ENCODE results near the gene ELAVL3. TPM values are rescaled to one million over a fixed set of nuclear protein-coding genes. Genes with fewer than 3 reads are reported as not detected.

Gene ELAVL3
- total and polyA plus RNA-seq, 8 donors = 0.08 to 0.16 (median 0.15) TPM; not detected in 5

- Histone ChIP-seq H3K27me3 (no peaks in the 10 kb centered on the region), H3K36me3 (no peaks in the 10 kb centered on the region), H3K27ac (peak within 1 kb of the TSS; percentile 91 to 99 (median 96)), H3K4me1 (no peaks in the 10 kb centered on the region), H3K4me3 (peak within 1 kb of the TSS; percentile 73 to 99 (median 98)), H3K9me3 (no peaks in the 10 kb centered on the region)
- no peak for FAIRE-seq
- peak; percentile 91 to 98 (median 94) for DNase-seq
- no peak for TF ChIP-seq CTCF (IDR thresholded peaks at IDR 0.05)
- intact Hi-C loops (cut with DNase I) = no loop called here
- WGBS, 2 donors = 0% methylated on average over 47 to 65 of the region's 65 CpGs
- ATAC-seq = peak; percentile 79 to 89 (median 86)
Observed at GRCh38 chr19:11505504-11506100, 24.8 kb upstream of the ELAVL3 start, which contains the start of gene ZNF653. Gene ZNF653, minus strand, starts transcription at chr19:11505839. Its CDS starts 53 bp downstream, at chr19:11505786.

GRCh38 chr19:11505032-11505503, 24.2 kb upstream of the ELAVL3 start:
- Histone ChIP-seq H3K27me3 (no peaks in the 10 kb centered on the region), H3K4me1 (no peaks in the 10 kb centered on the region), H3K27ac (peak overlapping the region; percentile 91 to 99 (median 96)), H3K9me3 (no peaks in the 10 kb centered on the region), H3K36me3 (no peaks in the 10 kb centered on the region), H3K4me3 (peak overlapping the region; percentile 73 to 99 (median 98))
- ATAC-seq (peak; percentile 93 to 96 (median 94)), FAIRE-seq (no peak), DNase-seq (peak; percentile 97 to 99 (median 98))
- WGBS, 2 donors = 1 to 2% methylated on average over 21 to 33 of the region's 33 CpGs
- no peak for TF ChIP-seq CTCF (IDR thresholded peaks at IDR 0.05)
- intact Hi-C loops (cut with DNase I) = no loop called here

- Histone ChIP-seq H3K9me3 (no peaks in the 10 kb centered on the region), H3K4me3 (peak overlapping the region; percentile 73 to 99 (median 98)), H3K36me3 (no peaks in the 10 kb centered on the region), H3K27ac (peak overlapping the region; percentile 91 to 99 (median 96)), H3K4me1 (no peaks in the 10 kb centered on the region), H3K27me3 (no peaks in the 10 kb centered on the region)
- no peak for TF ChIP-seq CTCF (IDR thresholded peaks at IDR 0.05)
- FAIRE-seq (no peak), ATAC-seq (no peak), DNase-seq (no peak)
- 40 to 41% methylated on average over 7 of the region's 7 CpGs for WGBS, 2 donors
- intact Hi-C loops (cut with DNase I) = no loop called here
Observed at GRCh38 chr19:11504502-11505031, 23.7 kb upstream of the ELAVL3 start.

- intact Hi-C loops (cut with DNase I) = loop anchor here in 1 of 3 donors (10.0 kb wide), 1 partner anchor 75 kb away; the partner anchor contains the start of gene ACP5
- Histone ChIP-seq H3K4me3 (no peak overlapping the region), H3K27me3 (no peaks in the 10 kb centered on the region), H3K4me1 (no peaks in the 10 kb centered on the region), H3K36me3 (no peaks in the 10 kb centered on the region), H3K27ac (no peak overlapping the region), H3K9me3 (no peaks in the 10 kb centered on the region)
- DNase-seq (peak in 1 of 6 donors; percentile 9), ATAC-seq (no peak), FAIRE-seq (no peak)
- 56 to 62% methylated on average over 7 of the region's 7 CpGs for WGBS, 2 donors
- no peak for TF ChIP-seq CTCF (IDR thresholded peaks at IDR 0.05)
Observed at GRCh38 chr19:11499890-11500420, 19.1 kb upstream of the ELAVL3 start.
